Measurements from ENCODE around the gene RPH3AL. TPM values are rescaled to one million over a fixed set of nuclear protein-coding genes. Genes with fewer than 3 reads are reported as not detected.

The RPH3AL gene
- polyA plus RNA-seq, 4 donors, result 3.1 to 24.7 (median 18.1) TPM

- DNase-seq (ENCODE audit: low read depth in 4 of 4, low spot score in 3 of 4), result no peak
These were observed 15.6 kb downstream of the RPH3AL start for GRCh38 chr17:337022-337420.

GRCh38 chr17:336110-337021 is 16.2 kb downstream of the RPH3AL start:
- no peak for DNase-seq (ENCODE audit: low read depth in 4 of 4, low spot score in 3 of 4)

- DNase-seq (ENCODE audit: low read depth in 4 of 4, low spot score in 3 of 4), result no peak
These were observed 16.9 kb downstream of the RPH3AL start for GRCh38 chr17:335691-336090.

GRCh38 chr17:334974-335481 is 17.6 kb downstream of the RPH3AL start:
- no peak for DNase-seq (ENCODE audit: low read depth in 4 of 4, low spot score in 3 of 4)

GRCh38 chr17:333626-334396 is 18.8 kb downstream of the RPH3AL start:
- no peak for DNase-seq (ENCODE audit: low read depth in 4 of 4, low spot score in 3 of 4)

- no peak for DNase-seq (ENCODE audit: low read depth in 4 of 4, low spot score in 3 of 4)
These were observed 19.9 kb downstream of the RPH3AL start for GRCh38 chr17:332558-333322.

GRCh38 chr17:332023-332422 is 20.6 kb downstream of the RPH3AL start:
- no peak for DNase-seq (ENCODE audit: low read depth in 4 of 4, low spot score in 3 of 4)

- no peak for DNase-seq (ENCODE audit: low read depth in 4 of 4, low spot score in 3 of 4)
These were observed 21.5 kb downstream of the RPH3AL start for GRCh38 chr17:330993-331701.

GRCh38 chr17:329784-330420 is 22.7 kb downstream of the RPH3AL start:
- DNase-seq (ENCODE audit: low read depth in 4 of 4, low spot score in 3 of 4), result no peak

- DNase-seq (ENCODE audit: low read depth in 4 of 4, low spot score in 3 of 4), result no peak
These were observed 24.6 kb downstream of the RPH3AL start for GRCh38 chr17:327971-328370.

GRCh38 chr17:327296-327695 is 25.3 kb downstream of the RPH3AL start:
- no peak for DNase-seq (ENCODE audit: low read depth in 4 of 4, low spot score in 3 of 4)

- no peak for DNase-seq (ENCODE audit: low read depth in 4 of 4, low spot score in 3 of 4)
These were observed 26.5 kb downstream of the RPH3AL start for GRCh38 chr17:326010-326621.

- no peak for DNase-seq (ENCODE audit: low read depth in 4 of 4, low spot score in 3 of 4)
These were observed 27.2 kb downstream of the RPH3AL start for GRCh38 chr17:325270-326009.

GRCh38 chr17:323721-324571 is 28.7 kb downstream of the RPH3AL start:
- no peak for DNase-seq (ENCODE audit: low read depth in 4 of 4, low spot score in 3 of 4)

GRCh38 chr17:323181-323580 is 29.4 kb downstream of the RPH3AL start:
- no peak for DNase-seq (ENCODE audit: low read depth in 4 of 4, low spot score in 3 of 4)

GRCh38 chr17:322006-322780 is 30.4 kb downstream of the RPH3AL start:
- no peak for DNase-seq (ENCODE audit: low read depth in 4 of 4, low spot score in 3 of 4)

- no peak for DNase-seq (ENCODE audit: low read depth in 4 of 4, low spot score in 3 of 4)
These were observed 31.1 kb downstream of the RPH3AL start for GRCh38 chr17:321386-321941.

Measured in left renal pelvis (tissue), 4 donors.